Spleen (tissue), 11 donors: Measurements from ENCODE around the gene UCN2. TPM values are rescaled to one million over a fixed set of nuclear protein-coding genes. Genes with fewer than 3 reads are reported as not detected.

Experiments
- DNase-seq: peaks from one replicate; pipeline ENCODE4 v3.0.0-alpha.2; 2020
- H3K27ac ChIP-seq, 8 donors: fragments of 200-600 bp; sonication (generic) in 7 of 8; 1 replicate in 4 of 8; 2 replicates in 4 of 8; pipeline versions ENCODE4 v1.5.0 to v1.8.0; 2016 to 2021; ENCODE audit warnings: inconsistent platforms in 4 of 8, mild to moderate bottlenecking in 4 of 8, moderate library complexity in 1 of 8
- H3K27me3 ChIP-seq, 7 donors: fragments of 200-600 bp; sonication (generic) in 6 of 7; replicated peaks in 1 of 7; 1 replicate in 4 of 7; 2 replicates in 3 of 7; pipeline versions ENCODE4 v1.5.0 to v1.8.0; 2016 to 2021; ENCODE audit warnings: inconsistent platforms in 3 of 7, mild to moderate bottlenecking in 1 of 7
- H3K36me3 ChIP-seq, 6 donors: fragments of 200-600 bp; sonication (generic) in 5 of 6; 1 replicate in 4 of 6; 2 replicates in 2 of 6; pipeline versions ENCODE4 v1.5.0 to v1.8.0; 2016 to 2021; ENCODE audit warnings: inconsistent platforms in 2 of 6
- H3K4me1 ChIP-seq, 6 donors: fragments of 200-600 bp; sonication (generic) in 5 of 6; 1 replicate in 3 of 6; 2 replicates in 3 of 6; pipeline versions ENCODE4 v1.5.0 to v1.8.0; 2016 to 2021; ENCODE audit warnings: inconsistent platforms in 3 of 6
- H3K4me3 ChIP-seq, 8 donors: fragments of 200-600 bp; sonication (generic) in 7 of 8; 1 replicate in 4 of 8; 2 replicates in 4 of 8; pipeline versions ENCODE4 v1.5.0 to v1.8.0; 2016 to 2021; ENCODE audit warnings: inconsistent platforms in 4 of 8, mild to moderate bottlenecking in 4 of 8, moderate library complexity in 2 of 8
- H3K9me3 ChIP-seq, 8 donors: fragments of 200-600 bp; sonication (generic) in 7 of 8; 1 replicate in 4 of 8; 2 replicates in 4 of 8; pipeline versions ENCODE4 v1.5.0 to v1.8.0; 2016 to 2021; ENCODE audit warnings: inconsistent platforms in 4 of 8
- CTCF ChIP-seq, 11 experiments: fragments of 200-600 bp in 7 of 11; fragments of 450-650 bp in 4 of 11; sonication (generic) in 4 of 11; IDR thresholded peaks in 8 of 11; conservative IDR thresholded peaks in 3 of 11; 1 replicate in 7 of 11; 2 replicates in 4 of 11; pipeline versions ENCODE4 v1.4.0 to v1.8.0; 2016 to 2021; ENCODE audit warnings: antibody characterized with exemption in 11 of 11, inconsistent platforms in 4 of 11, mild to moderate bottlenecking in 1 of 11
- POLR2A ChIP-seq, 3 donors: fragments of 450-650 bp; IDR thresholded peaks; one replicate each; pipeline ENCODE4 v1.5.1; 2017; ENCODE audit warnings: antibody characterized with exemption in 3 of 3, mild to moderate bottlenecking in 1 of 3
- POLR2AphosphoS5 ChIP-seq, 3 donors: sonication (generic); formaldehyde crosslinking; IDR thresholded peaks; one replicate each; pipeline ENCODE4 v1.5.1; 2017; ENCODE audit warnings: antibody characterized with exemption in 3 of 3
- WGBS, 5 donors: extraction: QIAGEN DNeasy Blood & Tissue Kit in 3 of 5; methylation state at CpG; one replicate each; pipeline versions ENCODE4 v1.1.5 to v1.1.7; 2013 to 2018; 5-methylcytosine and 5-hydroxymethylcytosine counted together
- intact Hi-C: fragments of 100-400 bp; cut with DNase I; formaldehyde crosslinking; loops from one replicate; pipeline ENCODE4 v1.15.0; 2023; ENCODE audit warnings: low total_unique reads
- polyA plus RNA-seq, 3 donors: library from polyadenylated mRNA; stranded (reverse); fragments of 200-250 nt; gene quantifications; one replicate each; pipeline ENCODE4 v1.2.1, GENCODE V29; 2013
- total RNA-seq, 7 donors: library from RNA; depleted of rRNA in 3 of 7; stranded (reverse); fragments of >200 nt in 3 of 7; fragmentation: NEBNext Ultra II Directional in 4 of 7; extraction: Animal tissue kit (Norgen Biotek cat#: 25700) in 4 of 7; gene quantifications; one replicate each; pipeline versions ENCODE4 v1.1.0 to v1.2.1, GENCODE V29; 2016 to 2021
- donor health status: healthy with polysubstance abuse.
- donor health status: DM: no; HTN: no; CAD: no; lungs with moderate emphysema.
- donor health status: DM: no; HTN: no; CAD: no.
- donor health status: Bipolar disorder and iron deficiency.
- donor health status: healthy.
- donor health status: DM: no; HTN: no; CAD: no.
- donor health status: DM: yes; HTN: yes; CAD: no.

Gene UCN2
- total and polyA plus RNA-seq, 10 donors, result 0.20 to 0.61 (median 0.49) TPM; not detected in 2

GRCh38 chr3:48573973-48574585, 10.5 kb upstream of the UCN2 start:
- Histone ChIP-seq H3K4me3 (no peak overlapping the region), H3K9me3 (no peaks in the 10 kb centered on the region), H3K36me3 (peaks cover 0 to 13% (median 0%) of the 10 kb centered on the region in 6 donors), H3K27me3 (no peaks in the 10 kb centered on the region), H3K27ac (no peak overlapping the region), H3K4me1 (no peaks in the 10 kb centered on the region)
- WGBS, 5 donors, result 92 to 98% (median 96%) methylated on average over 7 to 10 of the region's 10 CpGs
- no peak for DNase-seq
- intact Hi-C loops, result no loop called here
- TF ChIP-seq POLR2AphosphoS5 (IDR thresholded peaks at IDR 0.05) (no peak), POLR2A (IDR thresholded peaks at IDR 0.05) (no peak), CTCF (IDR thresholded peaks at IDR 0.05 in 8 of 11, conservative IDR thresholded peaks at IDR 0.05 in 3 of 11) (no peak)

GRCh38 chr3:48572517-48572916, 8.9 kb upstream of the UCN2 start:
- Histone ChIP-seq H3K4me3 (no peak overlapping the region), H3K9me3 (no peaks in the 10 kb centered on the region), H3K4me1 (no peaks in the 10 kb centered on the region), H3K27ac (no peak overlapping the region), H3K36me3 (peaks cover 0 to 8% (median 0%) of the 10 kb centered on the region in 6 donors), H3K27me3 (no peaks in the 10 kb centered on the region)
- intact Hi-C loops, result no loop called here
- 76 to 87% (median 79%) methylated on average over 5 to 7 of the region's 7 CpGs for WGBS, 5 donors
- no peak for DNase-seq
- TF ChIP-seq CTCF (IDR thresholded peaks at IDR 0.05 in 8 of 11, conservative IDR thresholded peaks at IDR 0.05 in 3 of 11), result no peak
- TF ChIP-seq POLR2AphosphoS5 (IDR thresholded peaks at IDR 0.05), result no peak
- no peak for TF ChIP-seq POLR2A (IDR thresholded peaks at IDR 0.05)

- Histone ChIP-seq H3K36me3 (peaks cover 0 to 8% (median 0%) of the 10 kb centered on the region in 6 donors), H3K4me1 (no peaks in the 10 kb centered on the region), H3K27me3 (no peaks in the 10 kb centered on the region), H3K4me3 (no peak overlapping the region), H3K27ac (no peak overlapping the region), H3K9me3 (no peaks in the 10 kb centered on the region)
- TF ChIP-seq CTCF (IDR thresholded peaks at IDR 0.05 in 8 of 11, conservative IDR thresholded peaks at IDR 0.05 in 3 of 11) (no peak), POLR2A (IDR thresholded peaks at IDR 0.05) (no peak), POLR2AphosphoS5 (IDR thresholded peaks at IDR 0.05) (no peak)
- no peak for DNase-seq
- WGBS, 5 donors, result 82 to 92% (median 89%) methylated on average over 12 of the region's 12 CpGs
- intact Hi-C loops, result no loop called here
Measured at GRCh38 chr3:48571938-48572337, 8.4 kb upstream of the UCN2 start.

GRCh38 chr3:48569808-48570450, 6.3 kb upstream of the UCN2 start:
- H3K27me3 ChIP-seq, result no peaks in the 10 kb centered on the region
- no peaks in the 10 kb centered on the region for H3K9me3 ChIP-seq
- no peak for DNase-seq
- no peak overlapping the region for H3K27ac ChIP-seq
- no peak for TF ChIP-seq POLR2AphosphoS5 (IDR thresholded peaks at IDR 0.05)
- no peak for TF ChIP-seq CTCF (IDR thresholded peaks at IDR 0.05 in 8 of 11, conservative IDR thresholded peaks at IDR 0.05 in 3 of 11)
- no peak for TF ChIP-seq POLR2A (IDR thresholded peaks at IDR 0.05)
- peaks cover 0 to 14% (median 0%) of the 10 kb centered on the region in 6 donors for H3K4me1 ChIP-seq
- H3K36me3 ChIP-seq, result no peaks in the 10 kb centered on the region
- intact Hi-C loops, result no loop called here
- no peak overlapping the region for H3K4me3 ChIP-seq
- 79 to 90% (median 88%) methylated on average over 11 to 18 of the region's 18 CpGs for WGBS, 5 donors
